PFSK-1 (cell line): ENCODE results near the gene GSTM2.

Source experiments
- FOXP2 ChIP-seq: optimal IDR thresholded peaks from 2 replicates; pipeline ENCODE3; 2011; ENCODE audit warnings: borderline replicate concordance, control low read depth, inconsistent platforms; ENCODE audit not compliant: insufficient read depth; ENCODE audit errors: extremely low read length, extremely low read depth
- POLR2AphosphoS5 ChIP-seq: IDR thresholded peaks from 2 replicates; pipeline ENCODE4 v1.6.1; 2012; ENCODE audit warnings: low read depth, mild to moderate bottlenecking, control low read depth, low read length, moderate library complexity
- SIN3A ChIP-seq: IDR thresholded peaks from 2 replicates; pipeline ENCODE4 v1.6.1; 2012; ENCODE audit warnings: mild to moderate bottlenecking, low read length, moderate library complexity, borderline replicate concordance; ENCODE audit not compliant: insufficient read depth
- TAF1 ChIP-seq: IDR thresholded peaks from 2 replicates; pipeline ENCODE4 v1.6.1; 2012; ENCODE audit warnings: low read length, control low read depth, borderline replicate concordance; ENCODE audit not compliant: insufficient read depth
- TF ChIP-seq, protein P1 (sequence below), 2 experiments: IDR thresholded peaks; 2 replicates each; pipeline versions ENCODE4 v1.6.1 to v1.8.0; 2011 to 2012; ENCODE audit warnings: low read depth in 2 of 2, low read length in 2 of 2, control low read depth in 1 of 2, inconsistent platforms in 1 of 2, mild to moderate bottlenecking in 1 of 2, moderate library complexity in 1 of 2; ENCODE audit not compliant: insufficient read depth in 1 of 2

DNA sequence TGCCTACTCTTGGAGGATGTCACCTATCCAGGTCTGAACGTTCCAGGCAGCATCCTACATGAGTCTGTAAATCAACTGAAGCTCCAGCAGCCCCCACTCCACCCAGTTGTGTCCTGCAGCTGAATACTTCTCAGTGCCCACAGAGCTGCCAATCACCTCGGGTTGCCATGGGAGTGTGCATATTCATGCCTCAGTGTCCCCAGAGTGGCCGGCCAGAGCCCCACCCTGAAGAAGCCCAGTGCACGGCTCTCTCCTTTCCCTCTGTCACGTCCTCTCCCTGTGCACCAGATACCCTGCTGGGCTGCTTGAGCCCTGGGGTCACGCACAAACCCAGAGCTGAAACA, 28.0 kb upstream of the GSTM2 start:
- TF ChIP-seq POLR2AphosphoS5 (no peak), TAF1 (no peak), FOXP2 (no peak), SIN3A (no peak)
- TF ChIP-seq, protein P1, sequence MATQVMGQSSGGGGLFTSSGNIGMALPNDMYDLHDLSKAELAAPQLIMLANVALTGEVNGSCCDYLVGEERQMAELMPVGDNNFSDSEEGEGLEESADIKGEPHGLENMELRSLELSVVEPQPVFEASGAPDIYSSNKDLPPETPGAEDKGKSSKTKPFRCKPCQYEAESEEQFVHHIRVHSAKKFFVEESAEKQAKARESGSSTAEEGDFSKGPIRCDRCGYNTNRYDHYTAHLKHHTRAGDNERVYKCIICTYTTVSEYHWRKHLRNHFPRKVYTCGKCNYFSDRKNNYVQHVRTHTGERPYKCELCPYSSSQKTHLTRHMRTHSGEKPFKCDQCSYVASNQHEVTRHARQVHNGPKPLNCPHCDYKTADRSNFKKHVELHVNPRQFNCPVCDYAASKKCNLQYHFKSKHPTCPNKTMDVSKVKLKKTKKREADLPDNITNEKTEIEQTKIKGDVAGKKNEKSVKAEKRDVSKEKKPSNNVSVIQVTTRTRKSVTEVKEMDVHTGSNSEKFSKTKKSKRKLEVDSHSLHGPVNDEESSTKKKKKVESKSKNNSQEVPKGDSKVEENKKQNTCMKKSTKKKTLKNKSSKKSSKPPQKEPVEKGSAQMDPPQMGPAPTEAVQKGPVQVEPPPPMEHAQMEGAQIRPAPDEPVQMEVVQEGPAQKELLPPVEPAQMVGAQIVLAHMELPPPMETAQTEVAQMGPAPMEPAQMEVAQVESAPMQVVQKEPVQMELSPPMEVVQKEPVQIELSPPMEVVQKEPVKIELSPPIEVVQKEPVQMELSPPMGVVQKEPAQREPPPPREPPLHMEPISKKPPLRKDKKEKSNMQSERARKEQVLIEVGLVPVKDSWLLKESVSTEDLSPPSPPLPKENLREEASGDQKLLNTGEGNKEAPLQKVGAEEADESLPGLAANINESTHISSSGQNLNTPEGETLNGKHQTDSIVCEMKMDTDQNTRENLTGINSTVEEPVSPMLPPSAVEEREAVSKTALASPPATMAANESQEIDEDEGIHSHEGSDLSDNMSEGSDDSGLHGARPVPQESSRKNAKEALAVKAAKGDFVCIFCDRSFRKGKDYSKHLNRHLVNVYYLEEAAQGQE (IDR thresholded peaks at IDR 0.05; ENCODE audit: insufficient read depth in 1 of 2, low read depth in 2 of 2, low read length in 2 of 2) = no peak
